GM19351 (cell line): ENCODE measurements around the gene CBLB.

Experiments
- ATAC-seq: cut with Tn5 transposase; IDR thresholded peaks from one replicate; pipeline ENCODE4 v1.9.1; 2021; ENCODE audit warnings: mild to moderate bottlenecking, moderate library complexity; ENCODE audit not compliant: unreplicated experiment

The CBLB gene

GRCh38 chr3:105649480-105649879 lies 219.3 kb downstream of the CBLB start:
- no peak for ATAC-seq

- ATAC-seq = no peak
Observed at GRCh38 chr3:105647047-105647446, 221.8 kb downstream of the CBLB start.

GRCh38 chr3:105639131-105639530 lies 229.7 kb downstream of the CBLB start:
- ATAC-seq = no peak

- ATAC-seq = no peak
Observed at GRCh38 chr3:105634708-105635107, 234.1 kb downstream of the CBLB start.

- no peak for ATAC-seq
Observed at GRCh38 chr3:105629718-105630117, 239.1 kb downstream of the CBLB start.

GRCh38 chr3:105626739-105627138 lies 242.1 kb downstream of the CBLB start:
- no peak for ATAC-seq

GRCh38 chr3:105622169-105622568 lies 246.6 kb downstream of the CBLB start:
- ATAC-seq = no peak

- ATAC-seq = no peak
Observed at GRCh38 chr3:105620236-105620635, 248.6 kb downstream of the CBLB start.

GRCh38 chr3:105619651-105620050 lies 249.2 kb downstream of the CBLB start:
- no peak for ATAC-seq

- ATAC-seq = no peak
Observed at GRCh38 chr3:105618556-105618955, 250.3 kb downstream of the CBLB start.

- no peak for ATAC-seq
Observed at GRCh38 chr3:105616374-105617121, 252.3 kb downstream of the CBLB start.

GRCh38 chr3:105615814-105616213 lies 253.0 kb downstream of the CBLB start:
- ATAC-seq = no peak

- no peak for ATAC-seq
Observed at GRCh38 chr3:105614288-105615030, 254.4 kb downstream of the CBLB start.

- no peak for ATAC-seq
Observed at GRCh38 chr3:105613120-105613519, 255.7 kb downstream of the CBLB start.

GRCh38 chr3:105611304-105612192 lies 257.3 kb downstream of the CBLB start:
- ATAC-seq = no peak

GRCh38 chr3:105610473-105610872 lies 258.3 kb downstream of the CBLB start:
- no peak for ATAC-seq

GRCh38 chr3:105608623-105609022 lies 260.2 kb downstream of the CBLB start:
- no peak for ATAC-seq

- no peak for ATAC-seq
Observed at GRCh38 chr3:105606016-105606415, 262.8 kb downstream of the CBLB start.
